Gastrocnemius medialis (tissue), 4 donors: ENCODE results near the gene IL17RE.

Experiments
- POLR2A ChIP-seq, 2 donors: fragments of 450-650 bp; IDR thresholded peaks; one replicate each; pipeline ENCODE4 v1.6.1; 2017; ENCODE audit warnings: antibody characterized with exemption in 2 of 2, mild to moderate bottlenecking in 2 of 2, moderate library complexity in 2 of 2
- TF ChIP-seq, protein P1 (sequence below), 5 experiments: fragments of 450-650 bp in 3 of 5; fragments of 200-600 bp in 2 of 5; sonication (generic) in 2 of 5; IDR thresholded peaks in 4 of 5; conservative IDR thresholded peaks in 1 of 5; 1 replicate in 4 of 5; 2 replicates in 1 of 5; pipeline ENCODE4 v1.5.1; 2016 to 2019; ENCODE audit warnings: antibody characterized with exemption in 5 of 5, mild to moderate bottlenecking in 3 of 5, moderate library complexity in 3 of 5

DNA sequence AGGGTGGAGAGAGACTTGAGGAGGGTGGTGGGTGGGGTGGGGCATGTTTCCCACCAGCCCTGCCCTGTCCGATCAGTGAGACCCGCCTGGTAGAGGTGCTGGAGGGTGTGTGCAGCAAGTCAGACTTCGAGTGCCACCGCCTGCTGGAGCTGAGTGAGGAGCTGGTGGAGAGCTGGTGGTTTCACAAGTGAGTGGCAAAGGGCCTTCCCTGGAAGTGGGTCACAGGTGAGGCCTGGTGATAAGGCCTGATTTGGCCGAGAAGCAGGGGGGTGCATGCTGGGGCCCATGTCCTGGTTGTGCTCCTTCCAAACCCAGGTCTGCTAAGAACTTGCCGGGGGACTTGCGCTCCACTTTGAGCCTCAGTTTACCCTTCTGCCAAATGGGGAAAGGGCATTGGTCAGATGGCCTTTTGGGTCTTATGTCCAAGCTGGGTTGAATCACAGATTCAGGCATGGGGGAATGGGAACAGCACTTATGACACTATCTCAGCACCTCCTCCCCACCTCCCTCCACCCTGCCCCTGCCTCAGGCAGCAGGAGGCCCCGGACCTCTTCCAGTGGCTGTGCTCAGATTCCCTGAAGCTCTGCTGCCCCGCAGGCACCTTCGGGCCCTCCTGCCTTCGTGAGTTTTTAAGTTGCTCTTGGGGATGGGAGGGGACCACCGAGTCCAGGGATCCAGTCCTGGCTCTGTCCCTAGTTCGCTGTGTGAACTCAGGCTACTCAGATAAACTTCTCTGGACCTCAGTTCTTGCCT is 35.0 kb downstream of the IL17RE start:
- TF ChIP-seq POLR2A (IDR thresholded peaks at IDR 0.05), result no peak
- TF ChIP-seq, protein P1, sequence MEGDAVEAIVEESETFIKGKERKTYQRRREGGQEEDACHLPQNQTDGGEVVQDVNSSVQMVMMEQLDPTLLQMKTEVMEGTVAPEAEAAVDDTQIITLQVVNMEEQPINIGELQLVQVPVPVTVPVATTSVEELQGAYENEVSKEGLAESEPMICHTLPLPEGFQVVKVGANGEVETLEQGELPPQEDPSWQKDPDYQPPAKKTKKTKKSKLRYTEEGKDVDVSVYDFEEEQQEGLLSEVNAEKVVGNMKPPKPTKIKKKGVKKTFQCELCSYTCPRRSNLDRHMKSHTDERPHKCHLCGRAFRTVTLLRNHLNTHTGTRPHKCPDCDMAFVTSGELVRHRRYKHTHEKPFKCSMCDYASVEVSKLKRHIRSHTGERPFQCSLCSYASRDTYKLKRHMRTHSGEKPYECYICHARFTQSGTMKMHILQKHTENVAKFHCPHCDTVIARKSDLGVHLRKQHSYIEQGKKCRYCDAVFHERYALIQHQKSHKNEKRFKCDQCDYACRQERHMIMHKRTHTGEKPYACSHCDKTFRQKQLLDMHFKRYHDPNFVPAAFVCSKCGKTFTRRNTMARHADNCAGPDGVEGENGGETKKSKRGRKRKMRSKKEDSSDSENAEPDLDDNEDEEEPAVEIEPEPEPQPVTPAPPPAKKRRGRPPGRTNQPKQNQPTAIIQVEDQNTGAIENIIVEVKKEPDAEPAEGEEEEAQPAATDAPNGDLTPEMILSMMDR (IDR thresholded peaks at IDR 0.05 in 4 of 5, conservative IDR thresholded peaks at IDR 0.05 in 1 of 5), result no peak
